Limb (tissue), 2 donors: ENCODE measurements around the gene MRPS17.

Experiments used
- DNase-seq, 2 donors: peaks; one replicate each; pipeline ENCODE4 v3.0.0-alpha.2; 2016; ENCODE audit errors: extremely low spot score in 2 of 2

The MRPS17 gene

GRCh38 chr7:55970978-55971377, 19.3 kb downstream of the MRPS17 start:
- DNase-seq, result no peak

GRCh38 chr7:55973747-55974250, 22.1 kb downstream of the MRPS17 start:
- no peak for DNase-seq

- DNase-seq, result no peak
These were observed 24.4 kb downstream of the MRPS17 start for GRCh38 chr7:55975988-55976633.

- DNase-seq, result peak in 1 of 2 donors; percentile 23
These were observed 26.2 kb downstream of the MRPS17 start for GRCh38 chr7:55977831-55978230.

- DNase-seq, result no peak
These were observed 28.6 kb downstream of the MRPS17 start for GRCh38 chr7:55980266-55980665.

- DNase-seq, result no peak
These were observed 31.9 kb downstream of the MRPS17 start for GRCh38 chr7:55983537-55983936.

- DNase-seq, result no peak
These were observed 40.7 kb downstream of the MRPS17 start for GRCh38 chr7:55992346-55992745.

- no peak for DNase-seq
These were observed 45.3 kb downstream of the MRPS17 start for GRCh38 chr7:55996856-55997500.

GRCh38 chr7:56003749-56004148, 52.1 kb downstream of the MRPS17 start:
- no peak for DNase-seq
